Naive thymus-derived CD8-positive, alpha-beta T cell (primary cell): Measurements from ENCODE around the gene ACTL7B. TPM values are rescaled to one million over a fixed set of nuclear protein-coding genes. Genes with fewer than 3 reads are reported as not detected.
A peak's percentile ranks its signal among the peaks of the same experiment; 100 is the strongest.

Experiments used
- ATAC-seq, 2 donors: fragments of 150-1000 bp; cut with Tn5 transposase in 1 of 2; sonication (Bioruptor Pico), chemical (Tn5 transposase) in 1 of 2; 1 replicate in 1 of 2; 2 replicates in 1 of 2; pipeline ENCODE4 v1.10.0; 2021; ENCODE audit warnings: mild to moderate bottlenecking in 2 of 2, moderate library complexity in 2 of 2
- POLR2A ChIA-PET: fragments of 350-600 bp; sonication (Branson Sonifier 250); formaldehyde crosslinking; loops from one replicate; lab custom pipeline; 2021; ENCODE audit warnings: antibody characterized with exemption; lab: Charles Lee
- DNase-seq, 10 donors: peaks; one replicate each; pipeline versions ENCODE4 v3.0.0 to v3.0.0-alpha.2; 2020 to 2022
- H3K27ac Mint-ChIP-seq, 10 donors: one replicate each; pipeline ENCODE4 v1.8.0; 2020 to 2022; ENCODE audit warnings: mild to moderate bottlenecking in 10 of 10, mixed read lengths in 10 of 10, moderate library complexity in 4 of 10, inconsistent platforms in 1 of 10
- H3K27me3 Mint-ChIP-seq, 5 donors: one replicate each; pipeline ENCODE4 v1.8.0; 2021 to 2022; ENCODE audit warnings: mixed read lengths in 5 of 5
- H3K36me3 Mint-ChIP-seq, 3 donors: one replicate each; pipeline ENCODE4 v1.8.0; 2020 to 2022; ENCODE audit warnings: mixed read lengths in 3 of 3, mild to moderate bottlenecking in 2 of 3, inconsistent platforms in 1 of 3
- H3K4me1 Mint-ChIP-seq, 4 donors: one replicate each; pipeline ENCODE4 v1.8.0; 2021 to 2022; ENCODE audit warnings: mixed read lengths in 4 of 4
- H3K4me3 Mint-ChIP-seq, 10 donors: one replicate each; pipeline ENCODE4 v1.8.0; 2020 to 2022; ENCODE audit warnings: mild to moderate bottlenecking in 10 of 10, mixed read lengths in 10 of 10, moderate library complexity in 6 of 10, inconsistent platforms in 1 of 10
- H3K9me3 Mint-ChIP-seq, 9 donors: one replicate each; pipeline ENCODE4 v1.8.0; 2020 to 2022; ENCODE audit warnings: mixed read lengths in 9 of 9, mild to moderate bottlenecking in 3 of 9, inconsistent platforms in 1 of 9, moderate library complexity in 1 of 9
- polyA plus RNA-seq, 3 donors: library from polyadenylated mRNA; unstranded; fragments of 300-500 nt; fragmentation: Illumina TruSeq; gene quantifications; one replicate each; pipeline ENCODE4 v1.2.3, GENCODE V29; 2021
- total RNA-seq, 8 experiments: library from RNA in 2 of 8; stranded (reverse) in 2 of 8; gene quantifications; one replicate each; pipeline ENCODE4 v1.2.3 and lab custom pipeline; 2021 to 2026

Gene ACTL7B
- total and polyA plus RNA-seq, 5 experiments from 2014 or later: 0.21 TPM; not detected in 4

GRCh38 chr9:108836319-108836718 lies 19.5 kb downstream of the ACTL7B start:
- Mint-ChIP-seq H3K27ac (no peak overlapping the region), H3K27me3 (peaks cover 0 to 3% (median 0%) of the 10 kb centered on the region in 5 donors), H3K4me3 (no peak overlapping the region), H3K36me3 (no peaks in the 10 kb centered on the region), H3K4me1 (peaks cover 0 to 20% (median 0%) of the 10 kb centered on the region in 4 donors), H3K9me3 (peaks cover 0 to 6% (median 0%) of the 10 kb centered on the region in 9 donors)
- DNase-seq (no peak), ATAC-seq (no peak)
- POLR2A ChIA-PET: no interaction called here

- no peak for ATAC-seq
- Mint-ChIP-seq H3K36me3 (no peaks in the 10 kb centered on the region), H3K27me3 (peaks cover 0 to 4% (median 0%) of the 10 kb centered on the region in 5 donors), H3K27ac (no peak overlapping the region), H3K4me1 (peaks cover 0 to 20% (median 0%) of the 10 kb centered on the region in 4 donors), H3K4me3 (no peak overlapping the region), H3K9me3 (peaks cover 0 to 6% (median 0%) of the 10 kb centered on the region in 9 donors)
- no peak for DNase-seq
- POLR2A ChIA-PET: no interaction called here
Measured at GRCh38 chr9:108835831-108836230, 20.0 kb downstream of the ACTL7B start.

DNA sequence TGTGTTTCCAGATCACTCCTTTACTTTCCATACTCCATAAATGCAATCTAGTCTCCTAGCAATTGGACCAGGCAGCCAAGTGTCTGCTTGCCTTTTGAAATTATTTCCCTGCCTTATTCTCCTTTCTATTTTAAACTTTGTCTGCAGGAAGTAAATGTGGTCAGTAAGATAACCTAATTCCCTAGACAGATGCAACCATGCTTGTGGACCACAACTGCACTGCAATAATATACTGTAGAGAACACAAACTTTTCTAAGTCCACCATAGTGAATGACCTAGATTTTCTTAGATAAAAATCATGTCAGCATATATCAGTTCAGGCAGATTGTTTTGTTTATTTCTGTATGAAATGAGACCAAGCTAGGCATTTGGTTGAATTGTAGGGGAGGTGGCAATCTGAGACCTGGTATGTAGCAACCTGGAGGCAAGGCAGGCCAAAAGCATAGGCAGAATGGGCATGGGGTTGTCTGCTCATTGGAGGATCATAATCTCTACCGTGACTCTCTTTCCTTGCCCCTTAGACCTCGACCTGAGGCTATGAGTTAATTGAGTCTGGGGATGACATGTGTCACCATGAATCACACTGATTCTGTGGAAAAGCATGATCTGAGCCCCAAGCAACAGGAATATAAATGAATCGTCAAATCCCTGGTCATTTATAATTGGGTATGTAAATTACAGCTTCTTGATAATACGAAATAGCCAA lies 20.7 kb downstream of the ACTL7B start:
- no peak for DNase-seq
- H3K4me1 Mint-ChIP-seq: peaks cover 0 to 20% (median 0%) of the 10 kb centered on the region in 4 donors
- H3K9me3 Mint-ChIP-seq: peaks cover 0 to 6% (median 0%) of the 10 kb centered on the region in 9 donors
- no peaks in the 10 kb centered on the region for H3K36me3 Mint-ChIP-seq
- H3K27me3 Mint-ChIP-seq: peaks cover 0 to 9% (median 1%) of the 10 kb centered on the region in 5 donors
- peak overlapping the region in 1 of 10 donors; percentile 21 for H3K27ac Mint-ChIP-seq
- POLR2A ChIA-PET: no interaction called here
- ATAC-seq: no peak
- no peak overlapping the region for H3K4me3 Mint-ChIP-seq

- H3K27ac Mint-ChIP-seq: no peak overlapping the region
- peaks cover 0 to 9% (median 2%) of the 10 kb centered on the region in 5 donors for H3K27me3 Mint-ChIP-seq
- POLR2A ChIA-PET: no interaction called here
- H3K4me1 Mint-ChIP-seq: peaks cover 0 to 20% (median 0%) of the 10 kb centered on the region in 4 donors
- DNase-seq (no peak), ATAC-seq (no peak)
- no peaks in the 10 kb centered on the region for H3K36me3 Mint-ChIP-seq
- no peak overlapping the region for H3K4me3 Mint-ChIP-seq
- no peaks in the 10 kb centered on the region for H3K9me3 Mint-ChIP-seq
Measured at GRCh38 chr9:108832179-108832500, 23.6 kb downstream of the ACTL7B start.

GRCh38 chr9:108831496-108832178 lies 24.1 kb downstream of the ACTL7B start:
- Mint-ChIP-seq H3K36me3 (no peaks in the 10 kb centered on the region), H3K27me3 (peaks cover 0 to 9% (median 2%) of the 10 kb centered on the region in 5 donors), H3K9me3 (no peaks in the 10 kb centered on the region), H3K4me1 (peaks cover 0 to 20% (median 0%) of the 10 kb centered on the region in 4 donors), H3K4me3 (no peak overlapping the region), H3K27ac (no peak overlapping the region)
- ATAC-seq: no peak
- POLR2A ChIA-PET: no interaction called here
- DNase-seq: no peak

GRCh38 chr9:108830272-108830671 lies 25.5 kb downstream of the ACTL7B start:
- H3K27ac Mint-ChIP-seq: no peak overlapping the region
- peaks cover 0 to 4% (median 0%) of the 10 kb centered on the region in 9 donors for H3K9me3 Mint-ChIP-seq
- H3K36me3 Mint-ChIP-seq: no peaks in the 10 kb centered on the region
- DNase-seq: no peak
- H3K27me3 Mint-ChIP-seq: peaks cover 0 to 6% (median 4%) of the 10 kb centered on the region in 5 donors
- H3K4me3 Mint-ChIP-seq: no peak overlapping the region
- peaks cover 0 to 11% (median 0%) of the 10 kb centered on the region in 4 donors for H3K4me1 Mint-ChIP-seq
- no peak for ATAC-seq
- POLR2A ChIA-PET: no interaction called here

DNA sequence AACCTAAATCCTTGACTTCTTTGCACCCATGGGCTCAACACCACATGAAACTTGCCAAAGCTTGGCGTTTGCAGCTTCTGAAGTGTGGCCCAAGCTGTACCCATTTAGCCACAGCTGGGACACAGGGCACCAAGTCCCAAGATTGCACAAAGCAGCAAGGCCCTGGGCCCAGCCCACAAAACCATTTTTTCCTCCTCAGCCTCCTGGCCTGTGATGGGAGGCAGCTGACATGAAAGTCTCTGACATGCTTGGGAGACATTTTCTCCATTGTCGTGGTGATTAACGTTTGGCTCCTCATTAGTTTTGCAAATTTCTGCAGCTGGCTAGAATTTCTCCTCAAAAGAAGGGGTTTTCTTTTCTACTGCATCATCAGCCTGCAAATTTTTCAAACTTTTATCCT lies 32.0 kb downstream of the ACTL7B start:
- Mint-ChIP-seq H3K36me3 (peaks cover 0 to 24% (median 4%) of the 10 kb centered on the region in 3 donors), H3K4me1 (peaks cover 0 to 7% (median 0%) of the 10 kb centered on the region in 4 donors), H3K27me3 (peaks cover 3 to 7% (median 4%) of the 10 kb centered on the region in 5 donors), H3K27ac (peak overlapping the region in 1 of 10 donors; percentile 40), H3K4me3 (no peak overlapping the region), H3K9me3 (peaks cover 0 to 32% (median 20%) of the 10 kb centered on the region in 9 donors)
- no peak for DNase-seq
- POLR2A ChIA-PET: no interaction called here
- ATAC-seq: no peak

GRCh38 chr9:108816037-108816436 lies 39.7 kb downstream of the ACTL7B start:
- Mint-ChIP-seq H3K9me3 (peaks cover 0 to 3% (median 0%) of the 10 kb centered on the region in 9 donors), H3K27me3 (peaks cover 2 to 49% (median 17%) of the 10 kb centered on the region in 5 donors), H3K4me3 (peak overlapping the region in 1 of 10 donors; percentile 41), H3K36me3 (peaks cover 0 to 2% (median 0%) of the 10 kb centered on the region in 3 donors), H3K27ac (no peak overlapping the region), H3K4me1 (peaks cover 0 to 27% (median 2%) of the 10 kb centered on the region in 4 donors)
- DNase-seq (no peak), ATAC-seq (no peak)
- POLR2A ChIA-PET: no interaction called here

GRCh38 chr9:108815156-108815555 lies 40.6 kb downstream of the ACTL7B start:
- no peak for DNase-seq
- no peak for ATAC-seq
- Mint-ChIP-seq H3K27ac (no peak overlapping the region), H3K27me3 (peaks cover 5 to 50% (median 17%) of the 10 kb centered on the region in 5 donors), H3K9me3 (peaks cover 0 to 3% (median 0%) of the 10 kb centered on the region in 9 donors), H3K4me1 (peaks cover 0 to 27% (median 2%) of the 10 kb centered on the region in 4 donors), H3K4me3 (no peak overlapping the region), H3K36me3 (peaks cover 0 to 2% (median 0%) of the 10 kb centered on the region in 3 donors)
- POLR2A ChIA-PET: no interaction called here

GRCh38 chr9:108813951-108814601 lies 41.7 kb downstream of the ACTL7B start:
- Mint-ChIP-seq H3K4me3 (no peak overlapping the region), H3K36me3 (peaks cover 0 to 2% (median 0%) of the 10 kb centered on the region in 3 donors), H3K27me3 (peaks cover 5 to 52% (median 17%) of the 10 kb centered on the region in 5 donors), H3K27ac (no peak overlapping the region), H3K4me1 (peaks cover 0 to 22% (median 2%) of the 10 kb centered on the region in 4 donors), H3K9me3 (no peaks in the 10 kb centered on the region)
- POLR2A ChIA-PET: no interaction called here
- ATAC-seq (no peak), DNase-seq (no peak)

- H3K9me3 Mint-ChIP-seq: peaks cover 0 to 2% (median 0%) of the 10 kb centered on the region in 9 donors
- no peak overlapping the region for H3K27ac Mint-ChIP-seq
- peaks cover 0 to 2% (median 0%) of the 10 kb centered on the region in 3 donors for H3K36me3 Mint-ChIP-seq
- DNase-seq (no peak), ATAC-seq (no peak)
- no peak overlapping the region for H3K4me3 Mint-ChIP-seq
- peaks cover 6 to 53% (median 21%) of the 10 kb centered on the region in 5 donors for H3K27me3 Mint-ChIP-seq
- POLR2A ChIA-PET: no interaction called here
- H3K4me1 Mint-ChIP-seq: peaks cover 0 to 10% (median 2%) of the 10 kb centered on the region in 4 donors
Measured at GRCh38 chr9:108812396-108813025, 43.3 kb downstream of the ACTL7B start.

DNA sequence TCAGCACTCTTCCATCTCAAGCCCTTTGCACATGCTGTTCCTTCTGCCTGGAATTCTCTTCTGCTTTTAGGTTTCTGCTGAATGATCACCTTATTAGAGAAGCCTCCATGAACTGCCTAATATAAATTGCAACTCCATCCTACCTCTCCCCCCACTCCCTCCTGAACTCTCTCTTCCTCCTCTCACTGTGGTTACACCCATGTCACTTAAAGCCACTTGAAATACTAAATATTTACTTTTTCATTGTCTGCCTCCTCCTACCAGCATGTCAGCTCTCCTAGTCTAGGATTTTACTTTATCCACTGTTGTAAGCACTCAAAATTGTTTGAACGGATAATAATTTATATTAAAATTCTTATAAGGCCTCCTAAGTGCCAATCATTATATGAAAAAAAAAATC lies 43.8 kb downstream of the ACTL7B start:
- no peak for ATAC-seq
- peaks cover 0 to 10% (median 2%) of the 10 kb centered on the region in 4 donors for H3K4me1 Mint-ChIP-seq
- H3K4me3 Mint-ChIP-seq: no peak overlapping the region
- peaks cover 0 to 2% (median 0%) of the 10 kb centered on the region in 9 donors for H3K9me3 Mint-ChIP-seq
- peaks cover 11 to 57% (median 24%) of the 10 kb centered on the region in 5 donors for H3K27me3 Mint-ChIP-seq
- POLR2A ChIA-PET: no interaction called here
- DNase-seq: no peak
- no peak overlapping the region for H3K27ac Mint-ChIP-seq
- peaks cover 0 to 2% (median 0%) of the 10 kb centered on the region in 3 donors for H3K36me3 Mint-ChIP-seq
